GM12873 (cell line): Measurements from ENCODE around the gene TMEM169.

ENCODE experiments used
- CTCF ChIP-seq: IDR thresholded peaks from 2 replicates; pipeline ENCODE4 v1.5.1; 2012; ENCODE audit warnings: low read depth, mild to moderate bottlenecking, moderate library complexity, low read length, control low read depth; ENCODE audit not compliant: insufficient read depth; ENCODE audit errors: missing control alignments

The TMEM169 gene

GRCh38 chr2:216092646-216093045 is 10.9 kb downstream of the TMEM169 start:
- TF ChIP-seq CTCF: no peak

- TF ChIP-seq CTCF: no peak
Observed at GRCh38 chr2:216094701-216095100, 13.0 kb downstream of the TMEM169 start.

- no peak for TF ChIP-seq CTCF
Observed at GRCh38 chr2:216098421-216099334, 17.0 kb downstream of the TMEM169 start.

- no peak for TF ChIP-seq CTCF
Observed at GRCh38 chr2:216101109-216101508, 19.4 kb downstream of the TMEM169 start.

- TF ChIP-seq CTCF: no peak
Observed at GRCh38 chr2:216103213-216103612, 21.5 kb downstream of the TMEM169 start.

GRCh38 chr2:216104691-216105090 is 23.0 kb downstream of the TMEM169 start:
- TF ChIP-seq CTCF: no peak

- no peak for TF ChIP-seq CTCF
Observed at GRCh38 chr2:216107320-216107719, 25.6 kb downstream of the TMEM169 start.
